ENCODE results near the gene DISP2. TPM values are rescaled to one million over a fixed set of nuclear protein-coding genes. Genes with fewer than 3 reads are reported as not detected.

Gene DISP2
- total and polyA plus RNA-seq, 2 of the 8 experiments (the other 6 are each of a cell fraction or from before 2014, with no cell fraction given): 0.45 to 1.2 TPM

DNA sequence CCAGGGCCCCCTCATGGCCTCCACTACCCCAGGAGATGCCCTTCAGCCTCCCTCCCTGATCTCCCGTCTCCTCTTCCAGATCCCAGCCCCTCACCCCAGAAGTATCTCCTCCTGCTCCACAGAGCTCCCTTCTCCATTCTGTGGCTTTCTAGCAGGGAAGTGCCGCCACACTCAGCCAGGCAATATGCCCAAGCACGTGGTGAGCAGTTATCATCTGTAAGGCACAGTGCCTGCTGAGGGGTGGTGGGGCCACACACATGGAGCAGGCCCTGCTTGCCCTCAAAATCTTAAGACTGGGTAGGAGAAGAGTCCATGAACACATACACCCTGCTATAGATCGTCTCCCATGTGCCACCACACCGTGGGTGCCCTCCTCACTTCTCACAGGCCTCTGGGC is 9.5 kb upstream of the DISP2 start:
- no peak overlapping the region for H2BK5ac ChIP-seq (ENCODE audit: low read depth, low read length)
- H4K5ac ChIP-seq (ENCODE audit: insufficient read length, low read depth, low read length): no peak overlapping the region
- H3K14ac ChIP-seq (ENCODE audit: insufficient read length): no peak overlapping the region
- FAIRE-seq (no peak), DNase-seq (ENCODE audit: low read depth in 1 of 2, low spot score in 2 of 2) (no peak)
- no peak overlapping the region for H3K4me3 ChIP-seq (ENCODE audit: extremely low read depth in 1 of 4, insufficient read depth in 2 of 4, low read depth in 3 of 4, low read length in 4 of 4)
- no peak overlapping the region for H3K9ac ChIP-seq (replicated peaks in 1 of 4; ENCODE audit: extremely low read depth in 1 of 4, low read depth in 3 of 4, low read length in 3 of 4)
- 0 out of 7 replicates have a peak, but pooled peaks cover 0 to 2% (median 0%) of the 10 kb centered on the region in 4 experiments for H3K27me3 ChIP-seq (replicated peaks in 1 of 4; ENCODE audit: control insufficient read depth in 3 of 4, extremely low read depth in 1 of 4, insufficient read depth in 3 of 4, low read length in 3 of 4)
- H3K4ac ChIP-seq (replicated peaks; ENCODE audit: insufficient read length, low read depth, low read length): no peak overlapping the region
- H4K20me1 ChIP-seq (replicated peaks in 1 of 2; ENCODE audit: control insufficient read depth in 1 of 2, insufficient read depth in 2 of 2, low read length in 2 of 2): no peaks in the 10 kb centered on the region
- no peak overlapping the region for H3K4me2 ChIP-seq (ENCODE audit: insufficient read depth in 1 of 2, low read depth in 2 of 2, low read length in 2 of 2)
- no peak overlapping the region for H2AK5ac ChIP-seq (ENCODE audit: low read depth, low read length)
- no peak overlapping the region for H3K18ac ChIP-seq (ENCODE audit: extremely low read depth, low read length)
- H3K79me2 ChIP-seq (ENCODE audit: control insufficient read depth in 1 of 2, insufficient read depth in 2 of 2, low read length in 2 of 2): no peaks in the 10 kb centered on the region
- H3K23ac ChIP-seq (ENCODE audit: insufficient read length): no peak overlapping the region
- no peak for TF ChIP-seq CEBPB (IDR thresholded peaks at IDR 0.05; ENCODE audit: low read depth, low read length)
- no peak for TF ChIP-seq TAF1 (IDR thresholded peaks at IDR 0.05; ENCODE audit: low read depth, low read length)
- no peak for TF ChIP-seq HDAC6 (IDR thresholded peaks at IDR 0.05; ENCODE audit: low read depth, low read length)
- no peak for TF ChIP-seq SP1 (IDR thresholded peaks at IDR 0.05; ENCODE audit: low read depth, low read length)
- ChIA-PET POLR2A (ENCODE audit: partially characterized antibody) (no interaction called here), CTCF (ENCODE audit: partially characterized antibody) (interaction anchor here (0.6 to 27.4 kb wide), 5 partner anchors 8 to 76 kb away, joined by 3 to 452 read pairs (median 3); partner anchors contain the start of gene CCDC9B)
- no peaks in the 10 kb centered on the region for H3K36me3 ChIP-seq (ENCODE audit: control insufficient read depth in 2 of 4, insufficient read depth in 4 of 4, low read length in 3 of 4)
- peaks cover 2% of the 10 kb centered on the region; the same call in 1 of the 2 replicates for H3K23me2 ChIP-seq (ENCODE audit: low read depth, low read length)
- H2BK120ac ChIP-seq (replicated peaks; ENCODE audit: low read depth, low read length): no peak overlapping the region
- 85% methylated on average over 5 of the region's 5 CpGs; no CpG with 5 or more reads in 1 of the 2 experiments for WGBS, 2 experiments (ENCODE audit: extremely low coverage in 1 of 2, insufficient coverage in 1 of 2, insufficient read length in 1 of 2, insufficient replicate concordance in 2 of 2, low coverage in 1 of 2, low lambda C conversion rate in 2 of 2, missing lambda C conversion rate in 1 of 2)
- peaks cover 0 to 10% (median 2%) of the 10 kb centered on the region in 4 experiments; a peak in 4 of 7 replicates for H3K4me1 ChIP-seq (replicated peaks in 1 of 4; ENCODE audit: control insufficient read depth in 3 of 4, insufficient read depth in 4 of 4, low read length in 3 of 4)
- H4K91ac ChIP-seq (replicated peaks; ENCODE audit: insufficient read length, low read length): no peak overlapping the region
- no peak overlapping the region for H2AFZ ChIP-seq (ENCODE audit: low read length)
- no peak overlapping the region for H2BK20ac ChIP-seq (ENCODE audit: low read length)
- H4K8ac ChIP-seq (ENCODE audit: extremely low read depth, insufficient read depth, low read length): no peak overlapping the region
- no peak overlapping the region for H2BK12ac ChIP-seq (ENCODE audit: low read depth, low read length)
- no peak overlapping the region for H3K27ac ChIP-seq (ENCODE audit: low read depth, low read length)
- H3K56ac ChIP-seq (replicated peaks; ENCODE audit: insufficient read length, low read depth, low read length): no peak overlapping the region
- H3K9me3 ChIP-seq (ENCODE audit: insufficient read depth in 2 of 2, low read depth in 1 of 2, low read length in 1 of 2): no peaks in the 10 kb centered on the region
- no peak overlapping the region for H2BK15ac ChIP-seq (ENCODE audit: low read length)
- H3K79me1 ChIP-seq (ENCODE audit: low read depth, low read length): no peaks in the 10 kb centered on the region

Data from H1 (cell line).